Left lung (tissue), 10 donors: ENCODE data around the gene DAZAP1. TPM values are rescaled to one million over a fixed set of nuclear protein-coding genes. Genes with fewer than 3 reads are reported as not detected.
A peak's percentile ranks its signal among the peaks of the same experiment; 100 is the strongest.

Experiments
- ATAC-seq: fragments of 200-7000 bp; cut with Tn5 transposase; one replicate; pipeline ENCODE4 v1.9.1; 2020; ENCODE audit warnings: moderate library complexity
- DNase-seq, 4 donors: peaks; one replicate each; pipeline ENCODE4 v3.0.0-alpha.2; 2013 to 2020
- H3K27ac ChIP-seq, 2 donors: fragments of 200-600 bp; sonication (generic) in 1 of 2; one replicate each; pipeline versions ENCODE4 v1.5.0 to v1.8.0; 2020 to 2021
- H3K27me3 ChIP-seq, 2 donors: fragments of 200-600 bp; sonication (generic) in 1 of 2; one replicate each; pipeline versions ENCODE4 v1.5.0 to v1.8.0; 2020 to 2021
- H3K36me3 ChIP-seq, 2 donors: fragments of 200-600 bp; sonication (generic) in 1 of 2; one replicate each; pipeline versions ENCODE4 v1.5.0 to v1.8.0; 2020 to 2021
- H3K4me1 ChIP-seq, 2 donors: fragments of 200-600 bp; one replicate each; pipeline ENCODE4 v1.8.0; 2021
- H3K4me3 ChIP-seq, 2 donors: fragments of 200-600 bp; sonication (generic) in 1 of 2; one replicate each; pipeline versions ENCODE4 v1.5.0 to v1.8.0; 2020 to 2021; ENCODE audit warnings: mild to moderate bottlenecking in 1 of 2
- H3K9me3 ChIP-seq, 2 donors: fragments of 200-600 bp; sonication (generic) in 1 of 2; one replicate each; pipeline versions ENCODE4 v1.5.0 to v1.8.0; 2020 to 2021
- CTCF ChIP-seq, 2 donors: fragments of 200-600 bp; sonication (generic) in 1 of 2; IDR thresholded peaks; one replicate each; pipeline versions ENCODE4 v1.5.0 to v1.8.0; 2021; ENCODE audit warnings: antibody characterized with exemption in 2 of 2
- intact Hi-C, 2 donors: fragments of 100-400 bp; cut with DNase I; formaldehyde crosslinking; loops; one replicate each; pipeline versions ENCODE4 v1.11.2 to v1.14.2; 2022
- polyA plus RNA-seq, 6 donors: library from polyadenylated mRNA; unstranded; fragments of 120-200 nt; gene quantifications; one replicate each; pipeline ENCODE4 v1.2.1, GENCODE V29; 2013; ENCODE audit not compliant: insufficient read length in 6 of 6
- total RNA-seq, 2 donors: library from RNA; stranded (reverse); fragmentation: NEBNext Ultra II Directional; extraction: Animal tissue kit (Norgen Biotek cat#: 25700); gene quantifications; one replicate each; pipeline ENCODE4 v1.2.1, GENCODE V29; 2021
- donor health status: DM: no; HTN: yes; CAD: no.
- donor health status: DM: no; HTN: no; CAD: no.

The DAZAP1 gene
- total and polyA plus RNA-seq, 8 donors: 86.4 to 132 (median 93.7) TPM

GRCh38 chr19:1425102-1425837 is 17.9 kb downstream of the DAZAP1 start:
- DNase-seq (no peak), ATAC-seq (no peak)
- Histone ChIP-seq H3K27me3 (no peaks in the 10 kb centered on the region), H3K36me3 (peaks cover 0 to 98% of the 10 kb centered on the region in 2 donors), H3K27ac (no peak overlapping the region), H3K9me3 (no peaks in the 10 kb centered on the region), H3K4me1 (peaks cover 0 to 3% of the 10 kb centered on the region in 2 donors), H3K4me3 (no peak overlapping the region)
- TF ChIP-seq CTCF (IDR thresholded peaks at IDR 0.05): no peak
- intact Hi-C loops: no loop called here

- Histone ChIP-seq H3K27ac (no peak overlapping the region), H3K4me3 (no peak overlapping the region), H3K27me3 (no peaks in the 10 kb centered on the region), H3K4me1 (peaks cover 0 to 3% of the 10 kb centered on the region in 2 donors), H3K9me3 (no peaks in the 10 kb centered on the region), H3K36me3 (peaks cover 0 to 98% of the 10 kb centered on the region in 2 donors)
- no peak for DNase-seq
- ATAC-seq: no peak
- TF ChIP-seq CTCF (IDR thresholded peaks at IDR 0.05): no peak
- intact Hi-C loops: no loop called here
These were observed 18.5 kb downstream of the DAZAP1 start for GRCh38 chr19:1425902-1426301.

DNA sequence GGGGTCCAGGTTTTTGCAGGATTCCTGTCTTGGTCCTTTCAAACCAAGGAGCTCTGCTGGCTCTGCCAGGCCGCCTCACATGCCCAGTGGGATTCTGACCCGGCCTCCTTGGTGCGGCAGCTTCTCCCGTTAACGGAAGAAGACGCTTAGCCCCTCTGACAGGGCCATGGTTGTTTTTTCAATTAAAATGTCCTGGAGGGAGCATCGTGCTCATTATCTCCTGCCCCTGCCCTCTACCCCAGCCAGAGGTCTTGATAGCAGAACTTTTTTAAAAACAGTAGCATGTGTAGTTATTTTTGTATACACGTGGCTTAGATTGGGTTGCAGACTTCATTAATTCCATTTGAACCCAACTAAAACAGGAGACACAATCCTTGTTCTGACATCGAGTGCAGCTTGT is 19.4 kb downstream of the DAZAP1 start:
- ATAC-seq: no peak

DNA sequence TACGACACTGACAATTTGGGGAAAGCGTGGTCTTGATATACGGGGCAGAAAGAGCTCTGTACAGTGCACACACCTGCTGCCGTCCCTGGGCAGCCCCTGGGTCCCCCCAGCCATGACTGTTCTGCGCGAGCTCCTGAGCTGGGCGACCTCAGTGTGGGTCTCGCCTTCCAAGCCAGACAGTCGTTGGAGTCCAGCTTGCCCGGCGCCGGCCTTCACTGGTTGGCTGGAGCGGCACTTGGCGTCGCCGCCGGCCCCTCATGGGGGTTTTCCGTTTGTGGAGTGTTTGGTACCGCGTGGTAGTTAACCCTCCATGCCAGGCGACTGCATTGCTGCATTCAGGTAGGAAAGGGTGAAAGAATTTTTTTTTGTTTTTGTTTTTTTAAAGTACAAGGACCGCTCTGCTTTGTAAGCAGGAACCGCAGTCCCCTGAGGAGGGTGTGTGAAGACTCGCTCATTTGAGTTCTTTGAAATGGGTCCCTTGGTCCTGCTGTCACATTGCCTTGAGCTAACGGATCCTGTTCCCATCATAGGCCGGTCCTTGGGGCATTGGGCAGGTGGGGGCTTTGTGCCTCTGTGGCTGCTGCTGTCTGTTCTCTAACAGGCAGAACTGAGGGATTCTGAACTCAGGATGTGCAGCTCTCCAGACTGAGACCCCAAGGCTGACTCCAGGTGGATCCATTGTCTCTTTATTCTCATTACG is 20.0 kb downstream of the DAZAP1 start:
- DNase-seq (no peak), ATAC-seq (no peak)
- Histone ChIP-seq H3K27ac (no peak overlapping the region), H3K4me3 (no peak overlapping the region), H3K27me3 (no peaks in the 10 kb centered on the region), H3K4me1 (peaks cover 0 to 3% of the 10 kb centered on the region in 2 donors), H3K36me3 (peaks cover 0 to 98% of the 10 kb centered on the region in 2 donors), H3K9me3 (no peaks in the 10 kb centered on the region)
- intact Hi-C loops: no loop called here
- TF ChIP-seq CTCF (IDR thresholded peaks at IDR 0.05): no peak

More for the DNA sequence above, 19.4 kb downstream of the DAZAP1 start:
- no peak overlapping the region for H3K27ac ChIP-seq
- H3K4me3 ChIP-seq: no peak overlapping the region
- H3K9me3 ChIP-seq: no peaks in the 10 kb centered on the region
- H3K4me1 ChIP-seq: peaks cover 0 to 3% of the 10 kb centered on the region in 2 donors
- peaks cover 0 to 98% of the 10 kb centered on the region in 2 donors for H3K36me3 ChIP-seq
- intact Hi-C loops: no loop called here
- H3K27me3 ChIP-seq: no peaks in the 10 kb centered on the region
- DNase-seq: no peak
- no peak for TF ChIP-seq CTCF (IDR thresholded peaks at IDR 0.05)

- no peak for TF ChIP-seq CTCF (IDR thresholded peaks at IDR 0.05)
- Histone ChIP-seq H3K36me3 (peaks cover 0 to 98% of the 10 kb centered on the region in 2 donors), H3K27me3 (no peaks in the 10 kb centered on the region), H3K4me3 (no peak overlapping the region), H3K9me3 (no peaks in the 10 kb centered on the region), H3K4me1 (no peaks in the 10 kb centered on the region), H3K27ac (no peak overlapping the region)
- intact Hi-C loops: no loop called here
- DNase-seq (peak in 1 of 4 donors; percentile 77), ATAC-seq (no peak)
These were observed 21.5 kb downstream of the DAZAP1 start for GRCh38 chr19:1428738-1429391.
